GM23338 (cell line): ENCODE results near the gene PTBP2. TPM values are rescaled to one million over a fixed set of nuclear protein-coding genes. Genes with fewer than 3 reads are reported as not detected.

ENCODE experiments used
- ATAC-seq: fragments of 200-7000 bp; cut with Tn5 transposase; 3 replicates; pipeline ENCODE4 v1.9.1; 2020
- DNase-seq: peaks from one replicate; pipeline ENCODE4 v3.0.0-alpha.2; 2015; ENCODE audit warnings: low spot score
- H2AFZ ChIP-seq: fragments of 200-600 bp; sonication (generic); 2 replicates; pipeline ENCODE4 v1.8.0; 2016; ENCODE audit warnings: antibody characterized with exemption, mild to moderate bottlenecking, moderate library complexity
- H3F3A ChIP-seq: fragments of 200-600 bp; sonication (generic); replicated peaks from 2 replicates; pipeline ENCODE4 v1.8.0; 2017; ENCODE audit warnings: antibody characterized with exemption, mixed run types, low read depth
- H3K27ac ChIP-seq: fragments of 200-600 bp; sonication (generic); 2 replicates; pipeline ENCODE4 v1.6.1; 2016; ENCODE audit warnings: low read depth
- H3K27me3 ChIP-seq: fragments of 200-600 bp; sonication (generic); 2 replicates; pipeline ENCODE4 v1.8.0; 2016; ENCODE audit warnings: mild to moderate bottlenecking, mixed run types, moderate library complexity; ENCODE audit not compliant: insufficient read depth
- H3K36me3 ChIP-seq: fragments of 200-600 bp; sonication (generic); 2 replicates; pipeline ENCODE4 v1.8.0; 2016; ENCODE audit warnings: mild to moderate bottlenecking; ENCODE audit not compliant: insufficient read depth
- H3K4me1 ChIP-seq: fragments of 200-600 bp; sonication (generic); 2 replicates; pipeline ENCODE4 v1.8.0; 2016; ENCODE audit warnings: mild to moderate bottlenecking, moderate library complexity; ENCODE audit not compliant: insufficient read depth
- H3K4me2 ChIP-seq: fragments of 200-600 bp; sonication (generic); 2 replicates; pipeline ENCODE4 v1.7.1; 2017; ENCODE audit warnings: mixed run types
- H3K4me3 ChIP-seq: fragments of 200-600 bp; sonication (generic); 2 replicates; pipeline ENCODE4 v1.6.1; 2016; ENCODE audit warnings: mixed run types
- H3K79me2 ChIP-seq: fragments of 200-600 bp; sonication (generic); replicated peaks from 2 replicates; pipeline ENCODE4 v1.8.0; 2017; ENCODE audit warnings: mild to moderate bottlenecking; ENCODE audit not compliant: insufficient read depth
- H3K9me2 ChIP-seq: fragments of 200-600 bp; sonication (generic); 2 replicates; pipeline ENCODE4 v1.8.0; 2017; ENCODE audit not compliant: insufficient read depth
- H4K20me1 ChIP-seq: fragments of 200-600 bp; sonication (generic); replicated peaks from 2 replicates; pipeline ENCODE4 v1.8.0; 2017; ENCODE audit warnings: mild to moderate bottlenecking; ENCODE audit not compliant: insufficient read depth
- H3K27ac Mint-ChIP-seq: 2 replicates; pipeline ENCODE4 v1.8.0; 2020; ENCODE audit warnings: inconsistent platforms, mild to moderate bottlenecking, moderate library complexity, mixed read lengths
- H3K27me3 Mint-ChIP-seq: 3 replicates; pipeline ENCODE4 v1.8.0; 2022; ENCODE audit warnings: low read depth, mild to moderate bottlenecking, moderate library complexity, mixed read lengths, inconsistent platforms; ENCODE audit not compliant: insufficient read depth, poor library complexity
- H3K36me3 Mint-ChIP-seq: 3 replicates; pipeline ENCODE4 v1.8.0; 2021; ENCODE audit warnings: low read depth, mild to moderate bottlenecking, inconsistent platforms, moderate library complexity, mixed read lengths
- H3K4me1 Mint-ChIP-seq: 3 replicates; pipeline ENCODE4 v1.8.0; 2020; ENCODE audit warnings: mild to moderate bottlenecking, inconsistent platforms, mixed read lengths
- H3K4me3 Mint-ChIP-seq: 3 replicates; pipeline ENCODE4 v1.8.0; 2021; ENCODE audit warnings: moderate library complexity, mild to moderate bottlenecking, inconsistent platforms, mixed read lengths
- H3K9me3 Mint-ChIP-seq: 3 replicates; pipeline ENCODE4 v1.8.0; 2020; ENCODE audit warnings: moderate library complexity, mild to moderate bottlenecking, inconsistent platforms, mixed read lengths
- CREB1 ChIP-seq: fragments of 250-450 bp; sonication (Bioruptor Pico); IDR thresholded peaks from 2 replicates; pipeline ENCODE4 v1.5.0; 2020; ENCODE audit warnings: low read depth, mild to moderate bottlenecking, moderate library complexity
- EZH2 ChIP-seq: fragments of 200-600 bp; sonication (generic); IDR thresholded peaks from one replicate; pipeline ENCODE4 v1.8.0; 2017; ENCODE audit warnings: antibody characterized with exemption, mild to moderate bottlenecking, low read depth; ENCODE audit not compliant: unreplicated experiment
- EZH2phosphoT487 ChIP-seq: fragments of 200-600 bp; sonication (generic); IDR thresholded peaks from one replicate; pipeline ENCODE4 v1.8.1; 2018; ENCODE audit warnings: antibody characterized with exemption; ENCODE audit not compliant: unreplicated experiment
- JUNB ChIP-seq: IDR thresholded peaks from one replicate; pipeline ENCODE4 v1.6.1; 2016; ENCODE audit warnings: antibody characterized with exemption; ENCODE audit not compliant: unreplicated experiment
- NANOG ChIP-seq: IDR thresholded peaks from 2 replicates; pipeline ENCODE4 v1.6.1; 2016; ENCODE audit warnings: antibody characterized with exemption, borderline replicate concordance
- POLR2AphosphoS5 ChIP-seq: IDR thresholded peaks from 2 replicates; pipeline ENCODE4 v1.6.1; 2016; ENCODE audit warnings: antibody characterized with exemption, low read depth
- REST ChIP-seq: IDR thresholded peaks from one replicate; pipeline ENCODE4 v1.6.1; 2018; ENCODE audit warnings: antibody characterized with exemption; ENCODE audit not compliant: unreplicated experiment
- STAT1 ChIP-seq: IDR thresholded peaks from one replicate; pipeline ENCODE4 v1.6.1; 2016; ENCODE audit warnings: antibody characterized with exemption; ENCODE audit not compliant: unreplicated experiment
- ZNF114 ChIP-seq: fragments of 250-450 bp; sonication (Bioruptor Pico); IDR thresholded peaks from 2 replicates; pipeline ENCODE4 v1.5.0; 2020; ENCODE audit warnings: mild to moderate bottlenecking, moderate library complexity
- ZNF331 ChIP-seq: fragments of 250-450 bp; sonication (Bioruptor Pico); IDR thresholded peaks from 2 replicates; pipeline ENCODE4 v1.5.0; 2020; ENCODE audit warnings: low read depth, mild to moderate bottlenecking, moderate library complexity
- polyA plus RNA-seq: library from polyadenylated mRNA; unstranded; fragments of >200 nt; fragmentation: Nextera tagmentation; extraction: Ambion mirVana; gene quantifications from 2 replicates; pipeline ENCODE4 v1.2.1, GENCODE V29; 2016
- total RNA-seq: library from RNA; depleted of rRNA; stranded (reverse); fragments of >200 nt; shearing (Covaris generic); gene quantifications from 2 replicates; pipeline ENCODE4 v1.2.3, GENCODE V29; 2014
- TF ChIP-seq, protein P1 (sequence below): fragments of 250-450 bp; sonication (Bioruptor Pico); IDR thresholded peaks from 2 replicates; pipeline ENCODE4 v1.5.0; 2020; ENCODE audit warnings: mild to moderate bottlenecking, moderate library complexity
- TF ChIP-seq, protein P2 (sequence below), 2 experiments: fragments of 200-600 bp in 1 of 2; sonication (generic) in 1 of 2; conservative IDR thresholded peaks; 2 replicates each; pipeline versions ENCODE4 v1.5.1 to v1.6.1; 2016 to 2017; ENCODE audit warnings: antibody characterized with exemption in 2 of 2, low read depth in 2 of 2, mild to moderate bottlenecking in 2 of 2, moderate library complexity in 1 of 2
- TF ChIP-seq, protein P3 (sequence below): IDR thresholded peaks from 2 replicates; pipeline ENCODE4 v1.6.1; 2016; ENCODE audit warnings: antibody characterized with exemption

PTBP2 gene
- total and polyA plus RNA-seq, 2 experiments from 2014 or later = 50.2 to 108 TPM

DNA sequence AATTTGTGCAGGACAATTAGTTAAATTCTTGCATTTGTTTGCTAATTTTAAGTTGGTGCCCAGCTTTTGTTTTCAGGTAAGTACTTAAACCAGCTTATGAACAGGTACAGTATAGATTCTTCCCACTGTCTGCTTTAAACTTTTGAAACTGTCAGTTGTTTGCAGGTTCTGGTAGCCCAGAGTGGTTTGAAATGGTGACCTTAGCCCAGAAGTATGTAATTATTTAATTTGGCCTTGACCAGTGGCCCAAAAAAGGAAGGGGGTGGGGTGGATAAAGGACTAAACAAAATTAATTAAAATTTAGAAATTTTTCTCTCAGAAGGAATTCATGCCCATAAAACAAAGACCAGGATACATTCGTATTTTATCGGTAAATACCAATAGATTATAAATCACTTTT lies 69.0 kb downstream of the PTBP2 start:
- H3K36me3 Mint-ChIP-seq = peaks cover 29% of the 10 kb centered on the region
- Histone ChIP-seq H3K36me3 (peaks cover 22% of the 10 kb centered on the region), H3K9me2 (no peaks in the 10 kb centered on the region), H3K27me3 (no peaks in the 10 kb centered on the region), H3K4me1 (no peaks in the 10 kb centered on the region), H3K27ac (no peak overlapping the region), H4K20me1 (no peaks in the 10 kb centered on the region), H2AFZ (no peak overlapping the region), H3K4me3 (no peak overlapping the region), H3F3A (no peaks in the 10 kb centered on the region), H3K4me2 (no peak overlapping the region), H3K79me2 (peaks cover 16% of the 10 kb centered on the region; the same call in 1 of the 2 replicates)
- no peak overlapping the region for H3K27ac Mint-ChIP-seq
- H3K4me3 Mint-ChIP-seq = no peak overlapping the region
- no peak for DNase-seq
- H3K4me1 Mint-ChIP-seq = peaks cover 4% of the 10 kb centered on the region; the same call in 1 of the 3 replicates
- ATAC-seq = no peak
- no peaks in the 10 kb centered on the region for H3K9me3 Mint-ChIP-seq
- TF ChIP-seq CREB1 = no peak
- TF ChIP-seq, protein P1, sequence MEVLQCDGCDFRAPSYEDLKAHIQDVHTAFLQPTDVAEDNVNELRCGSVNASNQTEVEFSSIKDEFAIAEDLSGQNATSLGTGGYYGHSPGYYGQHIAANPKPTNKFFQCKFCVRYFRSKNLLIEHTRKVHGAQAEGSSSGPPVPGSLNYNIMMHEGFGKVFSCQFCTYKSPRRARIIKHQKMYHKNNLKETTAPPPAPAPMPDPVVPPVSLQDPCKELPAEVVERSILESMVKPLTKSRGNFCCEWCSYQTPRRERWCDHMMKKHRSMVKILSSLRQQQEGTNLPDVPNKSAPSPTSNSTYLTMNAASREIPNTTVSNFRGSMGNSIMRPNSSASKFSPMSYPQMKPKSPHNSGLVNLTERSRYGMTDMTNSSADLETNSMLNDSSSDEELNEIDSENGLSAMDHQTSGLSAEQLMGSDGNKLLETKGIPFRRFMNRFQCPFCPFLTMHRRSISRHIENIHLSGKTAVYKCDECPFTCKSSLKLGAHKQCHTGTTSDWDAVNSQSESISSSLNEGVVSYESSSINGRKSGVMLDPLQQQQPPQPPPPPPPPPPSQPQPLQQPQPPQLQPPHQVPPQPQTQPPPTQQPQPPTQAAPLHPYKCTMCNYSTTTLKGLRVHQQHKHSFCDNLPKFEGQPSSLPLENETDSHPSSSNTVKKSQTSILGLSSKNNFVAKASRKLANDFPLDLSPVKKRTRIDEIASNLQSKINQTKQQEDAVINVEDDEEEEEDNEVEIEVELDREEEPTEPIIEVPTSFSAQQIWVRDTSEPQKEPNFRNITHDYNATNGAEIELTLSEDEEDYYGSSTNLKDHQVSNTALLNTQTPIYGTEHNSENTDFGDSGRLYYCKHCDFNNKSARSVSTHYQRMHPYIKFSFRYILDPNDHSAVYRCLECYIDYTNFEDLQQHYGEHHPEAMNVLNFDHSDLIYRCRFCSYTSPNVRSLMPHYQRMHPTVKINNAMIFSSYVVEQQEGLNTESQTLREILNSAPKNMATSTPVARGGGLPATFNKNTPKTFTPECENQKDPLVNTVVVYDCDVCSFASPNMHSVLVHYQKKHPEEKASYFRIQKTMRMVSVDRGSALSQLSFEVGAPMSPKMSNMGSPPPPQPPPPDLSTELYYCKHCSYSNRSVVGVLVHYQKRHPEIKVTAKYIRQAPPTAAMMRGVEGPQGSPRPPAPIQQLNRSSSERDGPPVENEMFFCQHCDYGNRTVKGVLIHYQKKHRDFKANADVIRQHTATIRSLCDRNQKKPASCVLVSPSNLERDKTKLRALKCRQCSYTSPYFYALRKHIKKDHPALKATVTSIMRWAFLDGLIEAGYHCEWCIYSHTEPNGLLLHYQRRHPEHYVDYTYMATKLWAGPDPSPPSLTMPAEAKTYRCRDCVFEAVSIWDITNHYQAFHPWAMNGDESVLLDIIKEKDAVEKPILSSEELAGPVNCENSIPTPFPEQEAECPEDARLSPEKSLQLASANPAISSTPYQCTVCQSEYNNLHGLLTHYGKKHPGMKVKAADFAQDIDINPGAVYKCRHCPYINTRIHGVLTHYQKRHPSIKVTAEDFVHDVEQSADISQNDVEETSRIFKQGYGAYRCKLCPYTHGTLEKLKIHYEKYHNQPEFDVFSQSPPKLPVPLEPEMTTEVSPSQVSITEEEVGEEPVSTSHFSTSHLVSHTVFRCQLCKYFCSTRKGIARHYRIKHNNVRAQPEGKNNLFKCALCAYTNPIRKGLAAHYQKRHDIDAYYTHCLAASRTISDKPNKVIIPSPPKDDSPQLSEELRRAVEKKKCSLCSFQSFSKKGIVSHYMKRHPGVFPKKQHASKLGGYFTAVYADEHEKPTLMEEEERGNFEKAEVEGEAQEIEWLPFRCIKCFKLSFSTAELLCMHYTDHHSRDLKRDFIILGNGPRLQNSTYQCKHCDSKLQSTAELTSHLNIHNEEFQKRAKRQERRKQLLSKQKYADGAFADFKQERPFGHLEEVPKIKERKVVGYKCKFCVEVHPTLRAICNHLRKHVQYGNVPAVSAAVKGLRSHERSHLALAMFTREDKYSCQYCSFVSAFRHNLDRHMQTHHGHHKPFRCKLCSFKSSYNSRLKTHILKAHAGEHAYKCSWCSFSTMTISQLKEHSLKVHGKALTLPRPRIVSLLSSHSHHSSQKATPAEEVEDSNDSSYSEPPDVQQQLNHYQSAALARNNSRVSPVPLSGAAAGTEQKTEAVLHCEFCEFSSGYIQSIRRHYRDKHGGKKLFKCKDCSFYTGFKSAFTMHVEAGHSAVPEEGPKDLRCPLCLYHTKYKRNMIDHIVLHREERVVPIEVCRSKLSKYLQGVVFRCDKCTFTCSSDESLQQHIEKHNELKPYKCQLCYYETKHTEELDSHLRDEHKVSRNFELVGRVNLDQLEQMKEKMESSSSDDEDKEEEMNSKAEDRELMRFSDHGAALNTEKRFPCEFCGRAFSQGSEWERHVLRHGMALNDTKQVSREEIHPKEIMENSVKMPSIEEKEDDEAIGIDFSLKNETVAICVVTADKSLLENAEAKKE (CRISPR knock-in tag) = no peak
- TF ChIP-seq, protein P2, sequence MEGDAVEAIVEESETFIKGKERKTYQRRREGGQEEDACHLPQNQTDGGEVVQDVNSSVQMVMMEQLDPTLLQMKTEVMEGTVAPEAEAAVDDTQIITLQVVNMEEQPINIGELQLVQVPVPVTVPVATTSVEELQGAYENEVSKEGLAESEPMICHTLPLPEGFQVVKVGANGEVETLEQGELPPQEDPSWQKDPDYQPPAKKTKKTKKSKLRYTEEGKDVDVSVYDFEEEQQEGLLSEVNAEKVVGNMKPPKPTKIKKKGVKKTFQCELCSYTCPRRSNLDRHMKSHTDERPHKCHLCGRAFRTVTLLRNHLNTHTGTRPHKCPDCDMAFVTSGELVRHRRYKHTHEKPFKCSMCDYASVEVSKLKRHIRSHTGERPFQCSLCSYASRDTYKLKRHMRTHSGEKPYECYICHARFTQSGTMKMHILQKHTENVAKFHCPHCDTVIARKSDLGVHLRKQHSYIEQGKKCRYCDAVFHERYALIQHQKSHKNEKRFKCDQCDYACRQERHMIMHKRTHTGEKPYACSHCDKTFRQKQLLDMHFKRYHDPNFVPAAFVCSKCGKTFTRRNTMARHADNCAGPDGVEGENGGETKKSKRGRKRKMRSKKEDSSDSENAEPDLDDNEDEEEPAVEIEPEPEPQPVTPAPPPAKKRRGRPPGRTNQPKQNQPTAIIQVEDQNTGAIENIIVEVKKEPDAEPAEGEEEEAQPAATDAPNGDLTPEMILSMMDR (conservative IDR thresholded peaks at IDR 0.05; ENCODE audit: low read depth in 2 of 2) = no peak
- no peak for TF ChIP-seq EZH2
- no peak for TF ChIP-seq ZNF331 (CRISPR knock-in tag)
- TF ChIP-seq STAT1 = no peak
- no peak for TF ChIP-seq ZNF114 (CRISPR knock-in tag)
- no peak for TF ChIP-seq NANOG
- TF ChIP-seq, protein P3, sequence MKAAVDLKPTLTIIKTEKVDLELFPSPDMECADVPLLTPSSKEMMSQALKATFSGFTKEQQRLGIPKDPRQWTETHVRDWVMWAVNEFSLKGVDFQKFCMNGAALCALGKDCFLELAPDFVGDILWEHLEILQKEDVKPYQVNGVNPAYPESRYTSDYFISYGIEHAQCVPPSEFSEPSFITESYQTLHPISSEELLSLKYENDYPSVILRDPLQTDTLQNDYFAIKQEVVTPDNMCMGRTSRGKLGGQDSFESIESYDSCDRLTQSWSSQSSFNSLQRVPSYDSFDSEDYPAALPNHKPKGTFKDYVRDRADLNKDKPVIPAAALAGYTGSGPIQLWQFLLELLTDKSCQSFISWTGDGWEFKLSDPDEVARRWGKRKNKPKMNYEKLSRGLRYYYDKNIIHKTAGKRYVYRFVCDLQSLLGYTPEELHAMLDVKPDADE = no peak
- TF ChIP-seq EZH2phosphoT487 = no peak
- no peak for TF ChIP-seq POLR2AphosphoS5
- TF ChIP-seq REST = no peak
- no peak for TF ChIP-seq JUNB
- H3K27me3 Mint-ChIP-seq = no peaks in the 10 kb centered on the region
